HFF-Myc (cell line): ENCODE results near the gene EDIL3.

ENCODE experiments used
- DNase-seq: peaks from one replicate; pipeline ENCODE4 v3.0.0-alpha.2; 2011; ENCODE audit warnings: low read depth; ENCODE audit errors: extremely low read depth
- H3K4me3 ChIP-seq: replicated peaks from 2 replicates; pipeline ENCODE4 v1.5.1; 2011; ENCODE audit warnings: low read depth, mild to moderate bottlenecking, control low read depth, low read length
- TF ChIP-seq, protein P1 (sequence below): IDR thresholded peaks from 2 replicates; pipeline ENCODE4 v1.5.1; 2012; ENCODE audit warnings: mild to moderate bottlenecking, low read depth, low read length, control low read depth; ENCODE audit errors: missing control alignments

The EDIL3 gene

DNA sequence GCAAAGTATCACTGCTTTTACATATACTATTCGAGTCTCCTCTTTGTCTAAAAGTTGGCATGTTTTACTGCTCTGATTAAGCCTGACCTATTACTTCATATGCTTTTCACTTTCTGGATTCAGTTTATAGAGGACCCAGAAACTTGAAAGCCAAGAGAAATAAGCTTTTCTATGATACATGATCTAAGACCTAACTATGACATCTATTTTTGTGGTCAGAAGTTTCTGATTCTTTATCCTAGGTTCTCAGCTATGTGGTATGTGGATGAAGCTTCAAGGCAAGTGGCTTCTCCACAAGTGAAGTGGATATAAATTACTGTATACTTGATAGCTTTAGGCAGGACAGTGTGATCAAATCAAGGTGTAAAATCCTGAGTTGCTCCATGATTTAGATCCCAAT, 6.3 kb downstream of the EDIL3 start:
- TF ChIP-seq, protein P1, sequence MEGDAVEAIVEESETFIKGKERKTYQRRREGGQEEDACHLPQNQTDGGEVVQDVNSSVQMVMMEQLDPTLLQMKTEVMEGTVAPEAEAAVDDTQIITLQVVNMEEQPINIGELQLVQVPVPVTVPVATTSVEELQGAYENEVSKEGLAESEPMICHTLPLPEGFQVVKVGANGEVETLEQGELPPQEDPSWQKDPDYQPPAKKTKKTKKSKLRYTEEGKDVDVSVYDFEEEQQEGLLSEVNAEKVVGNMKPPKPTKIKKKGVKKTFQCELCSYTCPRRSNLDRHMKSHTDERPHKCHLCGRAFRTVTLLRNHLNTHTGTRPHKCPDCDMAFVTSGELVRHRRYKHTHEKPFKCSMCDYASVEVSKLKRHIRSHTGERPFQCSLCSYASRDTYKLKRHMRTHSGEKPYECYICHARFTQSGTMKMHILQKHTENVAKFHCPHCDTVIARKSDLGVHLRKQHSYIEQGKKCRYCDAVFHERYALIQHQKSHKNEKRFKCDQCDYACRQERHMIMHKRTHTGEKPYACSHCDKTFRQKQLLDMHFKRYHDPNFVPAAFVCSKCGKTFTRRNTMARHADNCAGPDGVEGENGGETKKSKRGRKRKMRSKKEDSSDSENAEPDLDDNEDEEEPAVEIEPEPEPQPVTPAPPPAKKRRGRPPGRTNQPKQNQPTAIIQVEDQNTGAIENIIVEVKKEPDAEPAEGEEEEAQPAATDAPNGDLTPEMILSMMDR, result no peak
- no peak for DNase-seq

DNA sequence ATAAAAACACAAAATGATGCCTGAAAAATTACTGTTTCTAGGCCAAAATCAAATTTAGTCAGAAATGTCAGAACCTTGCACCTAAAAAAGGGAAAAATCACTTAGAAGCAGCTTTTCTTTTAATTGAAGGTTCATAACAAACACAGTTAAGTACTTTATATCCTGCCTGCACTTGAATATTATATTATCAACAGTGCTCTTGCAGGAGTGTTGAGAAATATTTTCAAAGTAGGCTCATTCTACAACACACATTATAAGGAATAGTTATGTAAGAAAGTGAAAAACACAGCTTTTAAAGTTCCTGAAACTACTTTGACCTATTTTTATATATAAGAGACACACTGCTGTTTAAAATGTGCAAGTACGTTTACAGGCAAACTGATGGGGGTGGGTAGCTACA, 8.3 kb downstream of the EDIL3 start:
- TF ChIP-seq, protein P1, result no peak
- DNase-seq, result no peak
- H3K4me3 ChIP-seq, result no peak overlapping the region

More for the DNA sequence above, 6.3 kb downstream of the EDIL3 start:
- no peak overlapping the region for H3K4me3 ChIP-seq

DNA sequence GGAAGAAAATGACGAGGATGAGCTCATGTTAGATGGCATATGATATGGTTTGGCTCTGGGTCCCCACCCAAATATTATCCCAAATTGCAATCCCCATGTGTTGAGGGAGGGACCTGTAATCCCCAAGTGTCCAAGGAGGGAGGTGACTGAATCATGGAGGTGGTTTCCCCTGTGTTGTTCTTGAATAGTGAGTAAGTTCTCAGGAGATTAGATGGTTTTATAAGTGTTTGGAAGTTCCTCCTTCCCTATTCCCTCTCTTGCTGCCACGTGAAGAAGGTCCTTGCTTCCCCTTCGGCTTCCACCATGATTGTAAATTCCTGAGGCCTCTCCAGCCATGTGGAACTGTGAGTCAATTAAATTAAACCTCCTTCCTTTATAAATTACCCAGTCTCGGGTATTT, 10.1 kb downstream of the EDIL3 start:
- no peak for DNase-seq
- TF ChIP-seq, protein P1, result no peak

DNA sequence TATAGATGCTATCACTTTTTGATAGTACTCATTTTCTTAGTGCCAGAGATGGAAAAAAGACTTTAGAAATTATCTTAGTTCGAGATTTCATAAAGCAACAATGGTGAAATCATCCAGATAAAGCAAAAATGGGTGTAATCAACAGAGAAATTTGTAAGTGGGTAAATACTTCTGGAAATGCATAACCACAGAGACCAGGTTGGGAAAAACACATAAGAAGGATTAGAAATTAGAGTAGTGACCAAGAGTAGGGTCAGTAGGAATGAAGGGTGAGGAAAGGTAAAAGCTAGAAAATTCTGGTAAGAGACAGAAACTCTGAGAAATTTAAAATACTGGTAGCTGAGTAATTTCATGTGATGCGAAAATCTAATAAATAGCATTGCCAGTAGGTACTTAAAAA, 11.2 kb downstream of the EDIL3 start:
- TF ChIP-seq, protein P1, result no peak
- H3K4me3 ChIP-seq, result no peak overlapping the region
- DNase-seq, result no peak

More for the DNA sequence above, 10.1 kb downstream of the EDIL3 start:
- no peak overlapping the region for H3K4me3 ChIP-seq

DNA sequence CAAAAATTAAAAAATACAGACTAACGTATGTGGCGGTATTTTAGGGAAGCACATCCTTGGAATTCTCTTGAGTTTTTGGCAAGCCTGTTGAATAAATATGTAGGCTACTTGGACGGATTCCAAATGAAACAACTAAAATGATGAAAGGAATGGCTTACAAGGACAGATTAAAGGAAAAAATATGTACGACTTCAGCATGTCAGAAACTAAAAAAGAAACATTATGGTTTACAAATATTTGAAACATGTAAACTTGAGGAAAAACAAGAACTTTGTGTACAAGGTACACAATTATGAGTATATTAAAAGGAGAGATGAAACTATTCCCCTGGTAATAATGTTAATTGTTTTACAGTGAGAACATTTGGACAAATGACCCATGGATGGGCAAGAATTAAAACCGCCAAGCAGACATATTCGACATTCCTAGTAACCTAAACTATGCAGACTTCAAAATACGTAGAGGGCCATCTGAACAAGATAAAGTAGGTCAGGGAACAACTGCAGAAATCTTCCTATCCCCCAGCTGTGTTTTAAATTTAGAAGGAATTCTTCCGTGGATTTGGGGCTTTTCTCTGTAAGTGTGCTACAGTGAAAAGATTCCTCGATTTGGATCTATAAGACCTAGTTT, 12.5 kb downstream of the EDIL3 start:
- no peak overlapping the region for H3K4me3 ChIP-seq
- TF ChIP-seq, protein P1, result no peak
- DNase-seq, result no peak

DNA sequence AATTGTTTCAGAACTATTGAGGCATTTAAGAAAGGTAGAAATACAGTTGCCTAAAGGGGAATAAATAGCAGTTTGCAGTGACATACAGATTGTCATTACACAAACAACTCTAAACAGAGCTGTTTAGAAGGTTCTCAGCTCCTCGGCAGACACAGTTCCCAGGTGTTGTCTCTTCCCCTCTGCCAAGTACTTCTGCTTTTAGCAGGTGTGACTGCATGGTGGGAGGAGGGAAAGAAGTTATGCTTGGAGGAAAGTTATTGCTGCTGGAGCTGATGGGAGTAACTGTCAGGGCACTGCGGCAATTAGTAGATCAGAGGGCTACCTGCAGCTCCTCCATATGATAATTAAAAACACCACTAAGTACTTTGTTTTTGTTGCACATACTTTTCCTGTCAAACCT, 14.5 kb downstream of the EDIL3 start:
- TF ChIP-seq, protein P1, result no peak
- DNase-seq, result no peak
- H3K4me3 ChIP-seq, result no peak overlapping the region

DNA sequence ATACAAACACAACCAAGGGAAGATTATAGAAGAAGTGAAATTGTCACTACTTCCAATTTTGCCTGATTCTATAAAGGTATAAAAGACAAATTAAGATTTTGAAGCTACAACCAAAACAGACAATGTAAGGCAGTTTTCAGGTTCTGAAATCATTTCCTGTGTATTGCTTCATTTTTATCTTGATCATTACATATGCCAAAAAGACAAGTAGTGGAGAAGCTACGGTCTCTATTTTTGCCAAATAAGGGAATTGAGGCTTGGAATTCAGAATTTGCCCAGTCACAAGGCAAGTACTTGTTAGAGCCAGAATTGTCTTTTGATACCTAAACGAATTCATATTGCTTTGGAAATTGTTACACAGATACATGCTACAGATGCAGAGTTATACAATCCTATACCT, 20.6 kb downstream of the EDIL3 start:
- TF ChIP-seq, protein P1, result no peak
- H3K4me3 ChIP-seq, result no peak overlapping the region
- DNase-seq, result no peak
